ENCODE results near the gene GABBR2. TPM values are rescaled to one million over a fixed set of nuclear protein-coding genes. Genes with fewer than 3 reads are reported as not detected.
A peak's percentile ranks its signal among the peaks of the same experiment; 100 is the strongest.

Gene GABBR2
- total and polyA plus RNA-seq, 9 of the 15 experiments (the other 6 are each of a cell fraction or from before 2014, with no cell fraction given), result 0.15 to 1.9 (median 0.32) TPM

DNA sequence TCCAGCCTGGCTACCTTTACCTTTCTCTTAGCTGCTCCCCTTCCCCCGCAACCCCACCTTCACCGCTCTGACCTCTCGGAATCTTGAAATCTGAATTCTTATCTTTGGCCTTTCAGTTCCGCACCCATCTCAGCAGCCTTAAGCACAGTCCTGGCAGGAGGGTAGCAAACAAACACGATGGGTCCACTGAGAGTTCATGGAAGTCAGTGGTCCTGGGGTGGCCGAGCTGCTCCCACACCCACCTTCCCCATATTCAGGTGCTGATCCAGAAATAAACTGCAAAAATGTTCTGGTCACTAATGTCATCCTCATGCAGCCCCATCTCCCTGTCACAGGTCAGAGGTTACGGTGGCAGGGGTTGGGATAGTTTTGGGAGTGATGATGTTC lies 393.7 kb downstream of the GABBR2 start (continued):
- TF ChIP-seq, protein P1, sequence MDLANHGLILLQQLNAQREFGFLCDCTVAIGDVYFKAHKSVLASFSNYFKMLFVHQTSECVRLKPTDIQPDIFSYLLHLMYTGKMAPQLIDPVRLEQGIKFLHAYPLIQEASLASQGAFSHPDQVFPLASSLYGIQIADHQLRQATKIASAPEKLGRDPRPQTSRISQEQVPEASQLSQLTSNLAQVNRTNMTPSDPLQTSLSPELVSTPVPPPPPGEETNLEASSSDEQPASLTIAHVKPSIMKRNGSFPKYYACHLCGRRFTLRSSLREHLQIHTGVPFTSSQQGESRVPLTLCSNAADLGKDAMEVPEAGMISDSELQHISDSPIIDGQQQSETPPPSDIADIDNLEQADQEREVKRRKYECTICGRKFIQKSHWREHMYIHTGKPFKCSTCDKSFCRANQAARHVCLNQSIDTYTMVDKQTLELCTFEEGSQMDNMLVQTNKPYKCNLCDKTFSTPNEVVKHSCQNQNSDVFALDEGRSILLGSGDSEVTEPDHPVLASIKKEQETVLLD (IDR thresholded peaks at IDR 0.05), result no peak
- TF ChIP-seq SMARCB1 (IDR thresholded peaks at IDR 0.05; ENCODE audit: insufficient read length, low read depth), result no peak
- no peak for TF ChIP-seq SIX5 (IDR thresholded peaks at IDR 0.05; ENCODE audit: borderline replicate concordance in 1 of 2, insufficient read depth in 1 of 2, low read depth in 1 of 2, low read length in 2 of 2)
- no peak for TF ChIP-seq GTF2F1 (IDR thresholded peaks at IDR 0.05; ENCODE audit: low read depth, low read length)

DNA sequence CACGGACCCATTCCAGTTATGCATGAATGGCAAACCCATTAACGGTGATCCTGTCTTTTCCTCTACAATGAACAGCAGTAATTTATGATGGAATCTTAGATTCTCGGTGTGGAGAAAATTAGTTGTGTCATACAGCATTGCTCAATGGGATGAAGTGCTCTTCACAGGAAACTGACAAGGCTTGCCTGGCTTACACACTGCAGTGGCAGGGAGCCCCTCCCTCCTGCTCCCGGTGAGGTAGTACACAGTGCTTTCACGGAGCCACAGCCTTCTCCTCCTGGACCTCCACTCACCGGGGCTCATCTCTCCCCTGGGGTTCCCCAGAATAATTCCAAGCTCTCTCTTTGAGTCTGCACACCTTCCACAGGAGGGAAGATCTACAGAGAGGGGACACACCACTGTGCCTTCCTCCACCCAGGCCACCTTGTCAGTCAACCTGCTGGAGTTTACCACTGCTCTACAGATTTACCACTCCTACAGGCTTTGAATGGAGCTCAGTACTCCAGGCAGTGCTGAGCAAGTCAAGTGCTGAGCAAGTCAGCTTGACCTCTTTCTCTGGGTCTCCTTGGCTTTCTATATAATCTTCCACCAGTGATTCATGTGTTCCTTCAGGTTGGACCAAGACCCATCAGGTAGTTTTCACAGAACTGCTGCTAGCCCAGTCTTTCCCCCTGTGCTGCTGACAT lies 394.2 kb downstream of the GABBR2 start:
- peaks cover 56 to 78% of the 10 kb centered on the region in 2 experiments for H3K4me1 ChIP-seq (replicated peaks in 1 of 2; ENCODE audit: control insufficient read depth in 2 of 2, insufficient read depth in 2 of 2, low read length in 2 of 2)
- no peaks in the 10 kb centered on the region for H3K79me2 ChIP-seq (ENCODE audit: control insufficient read depth, insufficient read depth, low read length)
- 35% methylated on average over 6 of the region's 6 CpGs for WGBS (ENCODE audit: insufficient coverage, low coverage, missing lambda C conversion rate)
- no peak overlapping the region for H3K4me2 ChIP-seq (ENCODE audit: insufficient read depth, low read length)
- intact Hi-C loops (cut with micrococcal nuclease), result loop anchor here (1.0 to 10.0 kb wide), 7 partner anchors 100 to 460 kb away; no protein-coding TSS in a partner anchor
- no peak overlapping the region for H3K27ac ChIP-seq (ENCODE audit: extremely low read depth, low read depth, low read length)
- ATAC-seq, result no peak
- no peaks in the 10 kb centered on the region for H3K36me3 ChIP-seq (ENCODE audit: control insufficient read depth, insufficient read depth, low read length)
- POLR2A ChIA-PET, result interaction anchor here (0.6 to 0.7 kb wide), 3 partner anchors 59 to 1987 kb away, joined by 3 read pairs; partner anchors contain the start of gene TBC1D2
- CTCF ChIA-PET (ENCODE audit: low intra/inter-chr PET ratio), result interaction anchor here (0.9 to 1.7 kb wide), 2 partner anchors 95 to 461 kb away, joined by 4 to 16 read pairs; no protein-coding TSS in a partner anchor
- H3K9ac ChIP-seq (ENCODE audit: insufficient read depth in 1 of 2, low read depth in 2 of 2, low read length in 2 of 2), result peak overlapping the region in 1 of 2 experiments; percentile 9; a peak in 1 of 4 replicates
- H2AFZ ChIP-seq (ENCODE audit: low read depth, low read length), result no peak overlapping the region
- in situ Hi-C loops (cut with MboI), result loop anchor here (5.0 to 25.0 kb wide), 3 partner anchors 223 to 460 kb away; no protein-coding TSS in a partner anchor
- H3K4me3 ChIP-seq, result no peak overlapping the region
- BruUV-seq (replicated peaks), result no TSS peak
- H3K9me3 ChIP-seq (replicated peaks; ENCODE audit: control insufficient read depth, insufficient read depth, low read depth, low read length), result no peaks in the 10 kb centered on the region
- H3K9me1 ChIP-seq (ENCODE audit: control insufficient read depth, insufficient read depth, low read length), result no peaks in the 10 kb centered on the region
- no peak for FAIRE-seq
- DNase-seq (ENCODE audit: extremely low read depth in 1 of 4, low spot score in 3 of 4), result no peak
- H3K27me3 ChIP-seq (ENCODE audit: control insufficient read depth in 2 of 2, insufficient read depth in 2 of 2, low read length in 2 of 2), result no peaks in the 10 kb centered on the region
- H4K20me1 ChIP-seq (replicated peaks; ENCODE audit: control insufficient read depth, insufficient read depth, low read length), result no peaks in the 10 kb centered on the region
- peak; percentile 40; the same call in 1 of the 2 replicates for TF ChIP-seq ETV1 (tag; conservative IDR thresholded peaks at IDR 0.05; ENCODE audit: low read depth)
- peak; percentile 38 for TF ChIP-seq MEIS2 (IDR thresholded peaks at IDR 0.05; ENCODE audit: partially characterized antibody)
- TF ChIP-seq CBX2 (IDR thresholded peaks at IDR 0.05; ENCODE audit: insufficient read depth, low read length, poor library complexity, severe bottlenecking), result no peak
- TF ChIP-seq, protein P2, sequence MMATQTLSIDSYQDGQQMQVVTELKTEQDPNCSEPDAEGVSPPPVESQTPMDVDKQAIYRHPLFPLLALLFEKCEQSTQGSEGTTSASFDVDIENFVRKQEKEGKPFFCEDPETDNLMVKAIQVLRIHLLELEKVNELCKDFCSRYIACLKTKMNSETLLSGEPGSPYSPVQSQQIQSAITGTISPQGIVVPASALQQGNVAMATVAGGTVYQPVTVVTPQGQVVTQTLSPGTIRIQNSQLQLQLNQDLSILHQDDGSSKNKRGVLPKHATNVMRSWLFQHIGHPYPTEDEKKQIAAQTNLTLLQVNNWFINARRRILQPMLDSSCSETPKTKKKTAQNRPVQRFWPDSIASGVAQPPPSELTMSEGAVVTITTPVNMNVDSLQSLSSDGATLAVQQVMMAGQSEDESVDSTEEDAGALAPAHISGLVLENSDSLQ (IDR thresholded peaks at IDR 0.05), result peak; percentile 29; the same call in 1 of the 2 replicates
- TF ChIP-seq, protein P3, sequence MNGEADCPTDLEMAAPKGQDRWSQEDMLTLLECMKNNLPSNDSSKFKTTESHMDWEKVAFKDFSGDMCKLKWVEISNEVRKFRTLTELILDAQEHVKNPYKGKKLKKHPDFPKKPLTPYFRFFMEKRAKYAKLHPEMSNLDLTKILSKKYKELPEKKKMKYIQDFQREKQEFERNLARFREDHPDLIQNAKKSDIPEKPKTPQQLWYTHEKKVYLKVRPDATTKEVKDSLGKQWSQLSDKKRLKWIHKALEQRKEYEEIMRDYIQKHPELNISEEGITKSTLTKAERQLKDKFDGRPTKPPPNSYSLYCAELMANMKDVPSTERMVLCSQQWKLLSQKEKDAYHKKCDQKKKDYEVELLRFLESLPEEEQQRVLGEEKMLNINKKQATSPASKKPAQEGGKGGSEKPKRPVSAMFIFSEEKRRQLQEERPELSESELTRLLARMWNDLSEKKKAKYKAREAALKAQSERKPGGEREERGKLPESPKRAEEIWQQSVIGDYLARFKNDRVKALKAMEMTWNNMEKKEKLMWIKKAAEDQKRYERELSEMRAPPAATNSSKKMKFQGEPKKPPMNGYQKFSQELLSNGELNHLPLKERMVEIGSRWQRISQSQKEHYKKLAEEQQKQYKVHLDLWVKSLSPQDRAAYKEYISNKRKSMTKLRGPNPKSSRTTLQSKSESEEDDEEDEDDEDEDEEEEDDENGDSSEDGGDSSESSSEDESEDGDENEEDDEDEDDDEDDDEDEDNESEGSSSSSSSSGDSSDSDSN (IDR thresholded peaks at IDR 0.05; ENCODE audit: borderline replicate concordance in 1 of 2, low read depth in 2 of 2, low read length in 2 of 2), result no peak
- no peak for TF ChIP-seq CEBPG (CRISPR knock-in tag; IDR thresholded peaks at IDR 0.05)
- TF ChIP-seq CEBPG (tag; conservative IDR thresholded peaks at IDR 0.05 in 1 of 2, IDR thresholded peaks at IDR 0.05 in 1 of 2), result peak; percentile 40 to 82; a peak in 3 of 4 replicates
- no peak for TF ChIP-seq NEUROD1 (IDR thresholded peaks at IDR 0.05; ENCODE audit: borderline replicate concordance, low read depth, low read length, partially characterized antibody)
- no peak for TF ChIP-seq HDAC8 (tag; IDR thresholded peaks at IDR 0.05)
- peak; percentile 88 for TF ChIP-seq CEBPB (tag; IDR thresholded peaks at IDR 0.05)

Data from K562 (cell line).